Breast epithelium (tissue), 3 donors: ENCODE measurements around the gene PLOD2.

Experiments
- POLR2A ChIP-seq: fragments of 450-650 bp; IDR thresholded peaks from one replicate; pipeline ENCODE4 v1.6.1; 2016; ENCODE audit warnings: antibody characterized with exemption, mild to moderate bottlenecking, moderate library complexity
- POLR2AphosphoS5 ChIP-seq, 3 donors: sonication (generic); formaldehyde crosslinking; IDR thresholded peaks; one replicate each; pipeline ENCODE4 v1.6.1; 2017; ENCODE audit warnings: antibody characterized with exemption in 3 of 3
- TF ChIP-seq, protein P1 (sequence below), 3 donors: fragments of 450-650 bp; IDR thresholded peaks; one replicate each; pipeline ENCODE4 v1.5.1; 2016 to 2017; ENCODE audit warnings: antibody characterized with exemption in 3 of 3, mild to moderate bottlenecking in 3 of 3, moderate library complexity in 3 of 3

GRCh38 chr3:146087116-146087515, 73.9 kb downstream of the PLOD2 start:
- TF ChIP-seq, protein P1, sequence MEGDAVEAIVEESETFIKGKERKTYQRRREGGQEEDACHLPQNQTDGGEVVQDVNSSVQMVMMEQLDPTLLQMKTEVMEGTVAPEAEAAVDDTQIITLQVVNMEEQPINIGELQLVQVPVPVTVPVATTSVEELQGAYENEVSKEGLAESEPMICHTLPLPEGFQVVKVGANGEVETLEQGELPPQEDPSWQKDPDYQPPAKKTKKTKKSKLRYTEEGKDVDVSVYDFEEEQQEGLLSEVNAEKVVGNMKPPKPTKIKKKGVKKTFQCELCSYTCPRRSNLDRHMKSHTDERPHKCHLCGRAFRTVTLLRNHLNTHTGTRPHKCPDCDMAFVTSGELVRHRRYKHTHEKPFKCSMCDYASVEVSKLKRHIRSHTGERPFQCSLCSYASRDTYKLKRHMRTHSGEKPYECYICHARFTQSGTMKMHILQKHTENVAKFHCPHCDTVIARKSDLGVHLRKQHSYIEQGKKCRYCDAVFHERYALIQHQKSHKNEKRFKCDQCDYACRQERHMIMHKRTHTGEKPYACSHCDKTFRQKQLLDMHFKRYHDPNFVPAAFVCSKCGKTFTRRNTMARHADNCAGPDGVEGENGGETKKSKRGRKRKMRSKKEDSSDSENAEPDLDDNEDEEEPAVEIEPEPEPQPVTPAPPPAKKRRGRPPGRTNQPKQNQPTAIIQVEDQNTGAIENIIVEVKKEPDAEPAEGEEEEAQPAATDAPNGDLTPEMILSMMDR (IDR thresholded peaks at IDR 0.05): no peak
- TF ChIP-seq POLR2A (no peak), POLR2AphosphoS5 (IDR thresholded peaks at IDR 0.05) (no peak)
